HepG2 (cell line): ENCODE results near the gene GRIK4. TPM values are rescaled to one million over a fixed set of nuclear protein-coding genes. Genes with fewer than 3 reads are reported as not detected.

Experiments used
- ADNP ChIP-seq: sonication (generic); formaldehyde crosslinking; IDR thresholded peaks from 2 replicates; pipeline ENCODE4 v1.4.0; 2020; ENCODE audit warnings: missing genetic modification reagents
- ATM ChIP-seq: fragments of 450-650 bp; IDR thresholded peaks from 2 replicates; pipeline ENCODE4 v1.7.1; 2017; ENCODE audit warnings: mild to moderate bottlenecking, borderline replicate concordance
- CBFB ChIP-seq: sonication (generic); formaldehyde crosslinking; IDR thresholded peaks from 2 replicates; pipeline ENCODE4 v1.4.0; 2020; ENCODE audit warnings: missing genetic modification reagents
- FOXA1 ChIP-seq, 2 experiments: fragments of 450-650 bp in 1 of 2; sonication (generic) in 1 of 2; formaldehyde crosslinking in 1 of 2; IDR thresholded peaks; 2 replicates each; pipeline versions ENCODE4 v1.4.0 to v1.6.1; 2016 to 2020; ENCODE audit warnings: missing genetic modification reagents in 1 of 2
- FOXP1 ChIP-seq, 2 experiments: fragments of 450-650 bp in 1 of 2; IDR thresholded peaks; 2 replicates each; pipeline ENCODE4 v1.6.1; 2017 to 2018; ENCODE audit warnings: antibody characterized with exemption in 1 of 2
- HNRNPLL ChIP-seq: fragments of 200-400 bp; formaldehyde crosslinking; IDR thresholded peaks from 2 replicates; pipeline ENCODE4 v1.6.1; 2017; ENCODE audit warnings: mild to moderate bottlenecking, low read depth, low read length; ENCODE audit not compliant: poor library complexity, severe bottlenecking
- KLF12 ChIP-seq: sonication (generic); formaldehyde crosslinking; IDR thresholded peaks from 2 replicates; pipeline ENCODE4 v1.4.0; 2020; ENCODE audit warnings: missing genetic modification reagents, borderline replicate concordance
- MEIS2 ChIP-seq: sonication (generic); formaldehyde crosslinking; IDR thresholded peaks from 2 replicates; pipeline ENCODE4 v1.9.0; 2021; ENCODE audit warnings: mild to moderate bottlenecking, missing genetic modification reagents
- PRPF4 ChIP-seq: fragments of 200-400 bp; formaldehyde crosslinking; IDR thresholded peaks from 2 replicates; pipeline ENCODE4 v1.6.1; 2016; ENCODE audit warnings: low read length, low read depth; ENCODE audit not compliant: poor library complexity, severe bottlenecking
- RAD51 ChIP-seq: fragments of 450-650 bp; IDR thresholded peaks from 2 replicates; pipeline ENCODE4 v1.6.1; 2016; ENCODE audit warnings: borderline replicate concordance
- RXRB ChIP-seq: IDR thresholded peaks from 2 replicates; pipeline ENCODE4 v1.6.1; 2016; ENCODE audit warnings: borderline replicate concordance, missing genetic modification reagents, missing compliant biosample characterization
- SRF ChIP-seq: IDR thresholded peaks from 2 replicates; pipeline ENCODE4 v1.6.1; 2011; ENCODE audit warnings: mild to moderate bottlenecking, low read depth, low read length, moderate library complexity
- SRSF1 ChIP-seq: fragments of 200-400 bp; formaldehyde crosslinking; optimal IDR thresholded peaks from 2 replicates; pipeline ENCODE3; 2017; ENCODE audit warnings: mild to moderate bottlenecking, low read depth, low read length, moderate library complexity
- ZNF318 ChIP-seq: sonication (generic); formaldehyde crosslinking; IDR thresholded peaks from 2 replicates; pipeline ENCODE4 v1.4.0; 2020; ENCODE audit warnings: mild to moderate bottlenecking, missing genetic modification reagents
- ZNF567 ChIP-seq: sonication (generic); formaldehyde crosslinking; IDR thresholded peaks from 2 replicates; pipeline ENCODE4 v1.8.1; 2023; ENCODE audit warnings: mild to moderate bottlenecking, missing genetic modification reagents, borderline replicate concordance
- ZNF784 ChIP-seq: sonication (generic); formaldehyde crosslinking; IDR thresholded peaks from 2 replicates; pipeline ENCODE4 v1.5.1; 2020; ENCODE audit warnings: missing genetic modification reagents, mild to moderate bottlenecking, borderline replicate concordance
- ZSCAN31 ChIP-seq: sonication (generic); formaldehyde crosslinking; IDR thresholded peaks from 2 replicates; pipeline ENCODE4 v1.5.0; 2020; ENCODE audit warnings: low read depth, mild to moderate bottlenecking, missing genetic modification reagents
- polyA plus RNA-seq, 8 experiments: library from polyadenylated mRNA; depleted of rRNA in 3 of 8; stranded (reverse) in 7 of 8; unstranded in 1 of 8; fragments of >200 nt; fragmentation: Illumina TruSeq in 4 of 8; extraction: Trizol in 4 of 8; gene quantifications; 2 replicates each; pipeline versions ENCODE4 v1.2.1 to v1.2.3, GENCODE V29; 2011 to 2016; ENCODE audit warnings: low read depth in 4 of 8, missing spikeins in 1 of 8, mixed read lengths in 1 of 8; ENCODE audit not compliant: insufficient read depth in 1 of 8
- total RNA-seq, 5 experiments: library from RNA; depleted of rRNA; stranded (reverse); fragments of >200 nt; fragmentation: Illumina TruSeq; extraction: Trizol; gene quantifications; 2 replicates each; pipeline ENCODE4 v1.2.3, GENCODE V29; 2016; ENCODE audit warnings: low read depth in 1 of 5
- TF ChIP-seq, protein P1 (sequence below): sonication (generic); formaldehyde crosslinking; conservative IDR thresholded peaks from 2 replicates; pipeline ENCODE4 v1.4.0; 2020; ENCODE audit warnings: missing genetic modification reagents

The GRIK4 gene
- total and polyA plus RNA-seq, 2 of the 13 experiments (the other 11 are each of a cell fraction or from before 2014, with no cell fraction given), result 0.04 to 0.07 TPM

- TF ChIP-seq ZNF567, result no peak
- TF ChIP-seq FOXA1 (IDR thresholded peaks at IDR 0.05), result no peak
- peak; percentile 62; the same call in 1 of the 2 replicates for TF ChIP-seq FOXA1 (CRISPR knock-in tag; IDR thresholded peaks at IDR 0.05)
- no peak for TF ChIP-seq SRF
- TF ChIP-seq MEIS2 (CRISPR knock-in tag), result no peak
- no peak for TF ChIP-seq PRPF4
- TF ChIP-seq SRSF1, result no peak
- no peak for TF ChIP-seq CBFB (CRISPR knock-in tag)
- no peak for TF ChIP-seq KLF12 (CRISPR knock-in tag)
- no peak for TF ChIP-seq ZNF318 (CRISPR knock-in tag)
- no peak for TF ChIP-seq ATM
- TF ChIP-seq RAD51, result no peak
- TF ChIP-seq FOXP1 (IDR thresholded peaks at IDR 0.05), result no peak
- TF ChIP-seq FOXP1 (CRISPR knock-in tag; IDR thresholded peaks at IDR 0.05), result peak; percentile 57; the same call in 1 of the 2 replicates
- TF ChIP-seq ZNF784 (CRISPR knock-in tag), result 0 out of 2 replicates have a peak, but pooled peaks have one; percentile 47
- peak; percentile 70; the same call in 1 of the 2 replicates for TF ChIP-seq ZSCAN31 (CRISPR knock-in tag)
- TF ChIP-seq ADNP (CRISPR knock-in tag), result no peak
- peak; percentile 76 for TF ChIP-seq RXRB (CRISPR knock-in tag)
- TF ChIP-seq, protein P1, sequence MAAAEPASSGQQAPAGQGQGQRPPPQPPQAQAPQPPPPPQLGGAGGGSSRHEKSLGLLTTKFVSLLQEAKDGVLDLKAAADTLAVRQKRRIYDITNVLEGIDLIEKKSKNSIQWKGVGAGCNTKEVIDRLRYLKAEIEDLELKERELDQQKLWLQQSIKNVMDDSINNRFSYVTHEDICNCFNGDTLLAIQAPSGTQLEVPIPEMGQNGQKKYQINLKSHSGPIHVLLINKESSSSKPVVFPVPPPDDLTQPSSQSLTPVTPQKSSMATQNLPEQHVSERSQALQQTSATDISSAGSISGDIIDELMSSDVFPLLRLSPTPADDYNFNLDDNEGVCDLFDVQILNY (CRISPR knock-in tag), result no peak
- no peak for TF ChIP-seq HNRNPLL
Observed at GRCh38 chr11:120547811-120548681, 36.5 kb downstream of the GRIK4 start (continued).
